ENCODE measurements around the gene PDE5A.
A peak's percentile ranks its signal among the peaks of the same experiment; 100 is the strongest.
"Not testable (repeated sequence)": the region's sequence is repeated elsewhere in the genome, so short reads cannot be mapped to it uniquely, and the experiment has no call there.

Gene PDE5A

GRCh38 chr4:119646347-119647071 lies 17.9 kb upstream of the PDE5A start:
- no peak for DNase-seq (ENCODE audit: low read depth in 2 of 2)

GRCh38 chr4:119643306-119644042 lies 14.9 kb upstream of the PDE5A start:
- no peak for DNase-seq (ENCODE audit: low read depth in 2 of 2)

GRCh38 chr4:119641765-119642164 lies 13.2 kb upstream of the PDE5A start:
- no peak for DNase-seq (ENCODE audit: low read depth in 2 of 2)

- no peak for DNase-seq (ENCODE audit: low read depth in 2 of 2)
Measured at GRCh38 chr4:119638359-119638758, 9.8 kb upstream of the PDE5A start.

- DNase-seq (ENCODE audit: low read depth in 2 of 2), result not testable (repeated sequence)
Measured at GRCh38 chr4:119636851-119637250, 8.2 kb upstream of the PDE5A start.

- no peak for DNase-seq (ENCODE audit: low read depth in 2 of 2)
Measured at GRCh38 chr4:119632216-119632615, 3.6 kb upstream of the PDE5A start.

GRCh38 chr4:119629142-119629471 lies 503 bp upstream of the PDE5A start:
- DNase-seq (ENCODE audit: low read depth in 2 of 2), result no peak

GRCh38 chr4:119627267-119628255 lies 1.0 kb downstream of the PDE5A start:
- peak; percentile 34 to 61 for DNase-seq (ENCODE audit: low read depth in 2 of 2)

- DNase-seq (ENCODE audit: low read depth in 2 of 2), result no peak
Measured at GRCh38 chr4:119626943-119627266, 1.7 kb downstream of the PDE5A start.

GRCh38 chr4:119626420-119626819 lies 2.2 kb downstream of the PDE5A start:
- no peak for DNase-seq (ENCODE audit: low read depth in 2 of 2)

GRCh38 chr4:119625761-119626160 lies 2.8 kb downstream of the PDE5A start:
- DNase-seq (ENCODE audit: low read depth in 2 of 2), result no peak

GRCh38 chr4:119624356-119624755 lies 4.2 kb downstream of the PDE5A start:
- DNase-seq (ENCODE audit: low read depth in 2 of 2), result no peak

GRCh38 chr4:119623025-119623424 lies 5.6 kb downstream of the PDE5A start:
- no peak for DNase-seq (ENCODE audit: low read depth in 2 of 2)

GRCh38 chr4:119615068-119615719 lies 13.4 kb downstream of the PDE5A start:
- no peak for DNase-seq (ENCODE audit: low read depth in 2 of 2)

- no peak for DNase-seq (ENCODE audit: low read depth in 2 of 2)
Measured at GRCh38 chr4:119604266-119604665, 24.3 kb downstream of the PDE5A start.

GRCh38 chr4:119602366-119602765 lies 26.2 kb downstream of the PDE5A start:
- no peak for DNase-seq (ENCODE audit: low read depth in 2 of 2)

- no peak for DNase-seq (ENCODE audit: low read depth in 2 of 2)
Measured at GRCh38 chr4:119598521-119598920, 30.1 kb downstream of the PDE5A start.

GRCh38 chr4:119597377-119597776 lies 31.2 kb downstream of the PDE5A start:
- DNase-seq (ENCODE audit: low read depth in 2 of 2), result no peak

- no peak for DNase-seq (ENCODE audit: low read depth in 2 of 2)
Measured at GRCh38 chr4:119593698-119594097, 34.9 kb downstream of the PDE5A start.

GRCh38 chr4:119592830-119593229 lies 35.8 kb downstream of the PDE5A start:
- DNase-seq (ENCODE audit: low read depth in 2 of 2), result no peak

GRCh38 chr4:119589165-119589564 lies 39.4 kb downstream of the PDE5A start:
- DNase-seq (ENCODE audit: low read depth in 2 of 2), result no peak

- DNase-seq (ENCODE audit: low read depth in 2 of 2), result no peak
Measured at GRCh38 chr4:119587796-119588195, 40.8 kb downstream of the PDE5A start.
